Spleen (tissue), 7 donors: Measurements from ENCODE around the gene GBX1.

ENCODE experiments used
- CTCF ChIP-seq, 11 experiments: fragments of 200-600 bp in 7 of 11; fragments of 450-650 bp in 4 of 11; sonication (generic) in 4 of 11; IDR thresholded peaks in 8 of 11; conservative IDR thresholded peaks in 3 of 11; 1 replicate in 7 of 11; 2 replicates in 4 of 11; pipeline versions ENCODE4 v1.4.0 to v1.8.0; 2016 to 2021; ENCODE audit warnings: antibody characterized with exemption in 11 of 11, inconsistent platforms in 4 of 11, mild to moderate bottlenecking in 1 of 11
- POLR2A ChIP-seq, 3 donors: fragments of 450-650 bp; IDR thresholded peaks; one replicate each; pipeline ENCODE4 v1.5.1; 2017; ENCODE audit warnings: antibody characterized with exemption in 3 of 3, mild to moderate bottlenecking in 1 of 3
- donor health status: DM: no; HTN: no; CAD: no; lungs with moderate emphysema.
- donor health status: DM: no; HTN: no; CAD: no.
- donor health status: DM: no; HTN: no; CAD: no.

DNA sequence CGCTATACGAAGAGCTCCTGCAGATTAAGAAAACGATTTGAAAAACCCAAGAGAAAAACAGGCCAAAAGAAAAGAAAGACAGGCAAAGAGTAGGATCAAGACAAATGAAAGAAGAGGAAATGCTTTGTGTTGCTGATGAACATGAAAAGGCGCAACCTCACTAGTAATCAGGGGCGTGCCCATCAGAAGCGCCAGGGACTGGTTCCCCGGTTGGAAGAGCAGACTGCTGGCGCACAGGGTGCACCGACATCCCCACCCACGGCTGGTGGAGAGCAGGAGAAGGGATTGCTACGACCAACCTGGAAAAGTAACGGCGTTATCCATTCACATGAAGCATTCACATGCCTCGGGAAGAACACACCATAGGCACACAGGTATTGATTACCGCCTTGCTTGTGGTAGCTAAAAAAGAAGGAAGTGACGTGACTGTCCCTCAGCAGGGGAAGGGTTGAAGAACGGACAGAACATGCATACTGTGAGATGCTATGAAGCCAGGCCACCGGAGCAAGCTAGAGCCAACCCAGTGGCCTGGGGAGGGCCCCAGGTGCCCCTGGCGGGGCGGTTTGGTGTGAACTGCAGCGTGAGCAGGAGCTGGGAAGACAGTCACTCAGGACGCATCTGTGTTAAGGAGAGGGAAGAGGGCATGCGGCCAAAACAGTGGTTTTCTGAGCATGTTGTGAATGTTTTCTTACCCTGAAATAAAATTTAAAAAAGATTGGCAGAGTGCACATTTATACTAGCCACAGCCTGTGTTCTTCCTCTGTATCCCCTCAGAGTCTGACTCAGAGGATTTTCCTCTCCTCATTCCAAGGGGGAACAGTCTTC lies 62.9 kb downstream of the GBX1 start:
- TF ChIP-seq CTCF (IDR thresholded peaks at IDR 0.05 in 8 of 11, conservative IDR thresholded peaks at IDR 0.05 in 3 of 11) (no peak), POLR2A (IDR thresholded peaks at IDR 0.05) (no peak)
